Astrocyte of the cerebellum (primary cell): Measurements from ENCODE around the gene SH2D6.

ENCODE experiments used
- DNase-seq: peaks from one replicate; pipeline ENCODE4 v3.0.0-alpha.2; 2011; ENCODE audit warnings: low read depth
- H3K4me3 ChIP-seq: 2 replicates; pipeline ENCODE4 v1.5.1; 2011; ENCODE audit warnings: mild to moderate bottlenecking, low read depth, low read length, moderate library complexity
- in situ Hi-C: cut with HindIII; loops from 2 replicates; pipeline ENCODE4 v1.10.0; 2017; ENCODE audit warnings: low sequenced_read_pairs
- TF ChIP-seq, protein P1 (sequence below): IDR thresholded peaks from 2 replicates; pipeline ENCODE4 v1.5.1; 2012; ENCODE audit warnings: low read length, low read depth, moderate library complexity, mild to moderate bottlenecking; ENCODE audit errors: missing control alignments

SH2D6 gene

DNA sequence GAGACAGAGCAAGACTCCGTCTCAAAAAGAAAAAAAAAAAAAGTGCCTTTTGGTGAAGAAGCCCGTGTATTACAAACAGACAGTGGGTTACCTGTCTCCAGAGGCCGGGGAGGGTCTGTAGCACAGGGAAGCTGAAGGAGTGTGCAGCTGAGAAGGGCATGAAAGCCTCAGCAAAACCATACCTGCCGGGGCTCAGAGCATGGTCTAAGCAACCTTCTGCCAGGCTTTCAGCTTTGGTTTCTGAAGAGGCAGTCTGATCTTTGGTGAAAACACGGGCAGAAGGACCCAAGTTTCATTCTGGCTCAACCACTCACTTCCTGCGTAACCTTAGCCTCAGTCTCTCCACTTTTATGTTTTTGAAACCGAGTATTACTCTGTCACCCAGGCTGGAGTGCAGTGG lies 21.5 kb downstream of the SH2D6 start:
- TF ChIP-seq, protein P1, sequence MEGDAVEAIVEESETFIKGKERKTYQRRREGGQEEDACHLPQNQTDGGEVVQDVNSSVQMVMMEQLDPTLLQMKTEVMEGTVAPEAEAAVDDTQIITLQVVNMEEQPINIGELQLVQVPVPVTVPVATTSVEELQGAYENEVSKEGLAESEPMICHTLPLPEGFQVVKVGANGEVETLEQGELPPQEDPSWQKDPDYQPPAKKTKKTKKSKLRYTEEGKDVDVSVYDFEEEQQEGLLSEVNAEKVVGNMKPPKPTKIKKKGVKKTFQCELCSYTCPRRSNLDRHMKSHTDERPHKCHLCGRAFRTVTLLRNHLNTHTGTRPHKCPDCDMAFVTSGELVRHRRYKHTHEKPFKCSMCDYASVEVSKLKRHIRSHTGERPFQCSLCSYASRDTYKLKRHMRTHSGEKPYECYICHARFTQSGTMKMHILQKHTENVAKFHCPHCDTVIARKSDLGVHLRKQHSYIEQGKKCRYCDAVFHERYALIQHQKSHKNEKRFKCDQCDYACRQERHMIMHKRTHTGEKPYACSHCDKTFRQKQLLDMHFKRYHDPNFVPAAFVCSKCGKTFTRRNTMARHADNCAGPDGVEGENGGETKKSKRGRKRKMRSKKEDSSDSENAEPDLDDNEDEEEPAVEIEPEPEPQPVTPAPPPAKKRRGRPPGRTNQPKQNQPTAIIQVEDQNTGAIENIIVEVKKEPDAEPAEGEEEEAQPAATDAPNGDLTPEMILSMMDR = no peak
- no peak overlapping the region for H3K4me3 ChIP-seq
- in situ Hi-C loops = no loop called here
- DNase-seq = no peak

DNA sequence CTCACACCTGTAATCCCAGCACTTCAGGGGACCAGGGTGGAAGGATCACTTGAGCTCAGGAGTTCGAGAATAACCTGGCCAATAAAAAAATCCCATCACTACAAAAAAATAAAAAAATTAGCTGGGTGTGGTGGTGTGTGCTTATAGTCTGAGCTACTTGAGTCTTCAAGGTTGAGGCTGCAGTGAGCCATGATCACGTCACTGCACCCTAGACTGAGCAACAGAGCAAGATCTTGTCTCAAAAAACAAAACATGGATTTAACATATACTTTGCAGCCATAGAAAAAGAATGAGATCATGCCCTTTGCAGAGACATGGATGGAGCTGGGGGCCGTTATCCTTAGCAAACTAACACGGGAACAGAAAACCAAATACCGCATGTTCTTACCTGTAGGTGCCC lies 22.2 kb downstream of the SH2D6 start:
- TF ChIP-seq, protein P1 = no peak
- no peak overlapping the region for H3K4me3 ChIP-seq
- DNase-seq = no peak
- in situ Hi-C loops = no loop called here

DNA sequence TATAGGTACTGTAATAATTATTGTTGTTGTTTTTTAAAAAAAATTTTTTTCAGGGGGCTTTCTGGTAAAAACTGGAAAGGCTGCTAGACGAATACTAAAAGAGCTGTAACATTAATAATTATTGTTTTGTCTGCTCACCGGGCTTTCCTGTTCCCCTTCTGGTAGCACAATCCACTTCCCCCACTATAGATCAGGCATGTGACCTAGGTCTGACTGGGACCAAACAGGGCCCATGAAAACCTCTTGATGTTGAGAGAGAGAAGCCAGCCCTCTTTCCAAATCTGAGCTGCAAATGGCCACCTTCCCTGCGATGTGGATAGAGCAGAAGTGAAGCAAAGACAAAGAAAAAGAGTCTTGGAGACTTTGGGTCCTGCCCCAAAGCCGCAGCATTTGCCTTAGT lies 23.4 kb downstream of the SH2D6 start:
- no peak overlapping the region for H3K4me3 ChIP-seq
- no peak for DNase-seq
- TF ChIP-seq, protein P1 = no peak
- in situ Hi-C loops = no loop called here

DNA sequence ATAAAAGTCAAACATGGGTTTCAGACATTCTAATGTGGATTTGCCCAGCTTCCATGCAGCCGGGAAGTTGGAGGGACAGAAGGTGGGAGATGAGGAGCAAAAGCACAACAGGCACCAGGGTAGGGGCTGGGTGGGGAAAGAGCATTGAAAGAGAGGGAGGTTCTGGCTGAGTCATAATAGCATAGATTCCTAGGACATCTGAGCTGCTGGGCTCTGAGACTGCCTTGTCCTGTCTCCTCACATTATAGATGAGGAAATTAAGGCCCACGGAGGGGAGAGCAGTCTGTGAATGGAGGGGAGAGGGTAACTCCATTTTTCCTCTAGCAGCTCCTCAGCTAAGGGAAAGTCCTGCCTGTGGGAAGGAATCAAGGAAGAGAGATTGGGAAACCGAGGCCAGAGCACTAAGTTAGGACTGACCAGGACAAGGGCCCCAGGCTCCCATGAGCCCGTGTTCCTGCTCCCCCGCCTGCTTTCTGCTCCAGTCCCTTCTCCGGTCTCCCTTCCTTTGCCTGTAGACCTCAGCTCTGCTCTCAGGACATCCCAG lies 26.2 kb downstream of the SH2D6 start:
- no peak overlapping the region for H3K4me3 ChIP-seq
- in situ Hi-C loops = no loop called here
- TF ChIP-seq, protein P1 = no peak
- no peak for DNase-seq

DNA sequence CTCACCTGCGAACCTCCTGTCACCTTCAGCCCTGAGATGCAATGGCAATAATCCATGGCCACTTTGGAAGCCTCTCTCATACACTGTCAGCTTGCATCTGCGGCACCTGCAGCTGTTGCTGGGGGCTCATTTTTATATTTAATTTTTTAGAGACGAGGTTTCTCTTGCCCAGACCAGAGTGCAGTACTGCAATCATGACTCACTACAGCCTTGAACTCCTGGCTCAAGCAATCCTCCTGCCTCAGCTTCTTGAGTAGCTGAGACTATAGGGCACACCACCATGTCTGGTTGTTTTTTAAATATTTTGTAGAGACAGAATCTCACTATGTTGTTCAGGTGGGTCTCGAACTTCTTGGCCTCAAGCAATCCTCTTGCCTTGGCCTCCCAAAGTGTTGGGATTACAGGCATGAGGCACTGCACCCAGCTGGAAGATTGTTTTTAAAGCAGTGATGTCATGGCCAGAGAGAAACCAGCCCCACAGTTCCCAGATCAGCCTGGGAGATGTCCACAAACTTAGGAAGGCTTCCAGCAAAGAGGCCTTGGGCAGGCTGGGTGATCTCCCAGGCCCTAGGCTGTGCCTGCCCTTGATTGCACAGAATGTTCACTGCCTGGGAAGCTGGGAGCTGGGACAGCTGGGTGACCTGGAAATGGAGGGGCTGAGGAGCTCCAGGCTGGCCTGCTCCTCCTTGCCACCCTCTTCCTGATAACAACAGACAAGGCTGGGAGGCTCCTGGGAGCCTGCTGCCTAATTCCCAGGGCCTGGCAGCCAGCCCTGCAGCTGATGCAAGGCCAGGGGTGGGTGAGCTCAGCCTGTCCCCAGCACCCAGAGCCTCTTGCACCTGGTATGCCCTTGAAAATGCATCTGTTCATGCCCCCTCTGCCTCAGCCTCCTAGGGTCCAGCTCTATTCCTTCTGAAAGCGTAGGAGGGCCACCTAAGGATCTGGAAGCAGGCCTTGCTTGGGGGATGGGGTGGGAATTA lies 27.1 kb downstream of the SH2D6 start:
- in situ Hi-C loops = no loop called here
- H3K4me3 ChIP-seq = no peak overlapping the region
- TF ChIP-seq, protein P1 = no peak
- DNase-seq = no peak

DNA sequence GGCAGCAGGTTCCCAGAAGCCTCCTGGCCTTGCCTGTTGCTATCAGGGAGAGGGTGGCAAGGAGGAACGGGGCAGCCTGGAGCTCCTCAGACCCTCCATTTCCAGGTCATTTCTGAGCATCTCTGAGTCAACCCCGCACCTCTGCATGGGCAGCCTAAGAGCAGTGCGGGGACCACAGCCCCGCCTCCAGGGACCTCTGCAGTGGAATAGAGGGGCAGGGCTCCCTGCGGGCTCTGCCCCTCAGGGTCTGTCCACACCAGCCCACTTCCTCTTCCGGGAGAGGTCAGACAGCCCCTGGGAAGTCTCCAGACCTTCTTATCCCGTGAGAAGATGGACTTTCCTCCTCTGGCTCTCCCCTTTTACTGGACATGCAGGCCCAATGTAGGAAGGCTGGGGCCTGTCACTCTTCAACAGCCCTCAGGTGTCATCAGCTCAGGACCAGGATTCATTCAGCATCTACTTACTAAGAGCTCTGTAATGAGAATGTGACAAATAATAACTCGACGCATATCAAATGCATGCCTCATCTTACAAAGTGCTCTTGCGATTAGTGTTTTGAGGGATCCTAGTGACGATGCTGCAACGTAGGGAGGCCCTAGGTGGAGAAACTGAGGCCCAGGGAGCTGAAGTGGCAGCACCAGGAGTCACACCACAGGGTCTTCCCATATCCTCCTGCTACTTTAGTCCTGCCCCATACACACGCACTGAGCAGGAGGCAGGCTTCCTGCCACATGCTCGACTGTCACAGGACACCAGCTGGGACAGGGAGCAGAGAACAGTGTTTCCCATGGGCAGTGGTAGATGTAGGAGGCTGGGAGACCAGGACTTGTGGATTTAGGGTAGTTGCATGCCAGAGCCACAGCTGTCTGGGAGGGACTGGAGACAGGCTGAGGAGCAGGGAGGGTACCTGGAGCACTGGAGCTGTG lies 28.0 kb downstream of the SH2D6 start:
- in situ Hi-C loops = no loop called here
- DNase-seq = no peak
- TF ChIP-seq, protein P1 = no peak
- no peak overlapping the region for H3K4me3 ChIP-seq
